OCI-LY1 (cell line): ENCODE results near the gene GRIK2.

Experiments used
- H2AFZ ChIP-seq: fragments of 200-600 bp; sonication (generic), shearing (Covaris generic); 2 replicates; pipeline ENCODE4 v1.6.0; 2014; ENCODE audit warnings: antibody characterized with exemption, mild to moderate bottlenecking, low read length
- H3F3A ChIP-seq: fragments of 200-600 bp; sonication (generic), shearing (Covaris generic); 2 replicates; pipeline ENCODE4 v1.6.0; 2014; ENCODE audit warnings: mild to moderate bottlenecking, antibody characterized with exemption, low read length, moderate library complexity; ENCODE audit not compliant: insufficient read depth
- H3K27ac ChIP-seq: fragments of 200-600 bp; sonication (generic); 2 replicates; pipeline ENCODE4 v1.5.1; 2014; ENCODE audit warnings: low read length, mixed run types, mild to moderate bottlenecking, low read depth; ENCODE audit not compliant: poor library complexity, severe bottlenecking
- H3K27me3 ChIP-seq: fragments of 200-600 bp; sonication (generic); 2 replicates; pipeline ENCODE4 v1.6.0; 2014; ENCODE audit warnings: antibody characterized with exemption, mild to moderate bottlenecking, low read length, moderate library complexity; ENCODE audit not compliant: insufficient read depth
- H3K36me3 ChIP-seq: fragments of 200-600 bp; sonication (generic); 2 replicates; pipeline ENCODE4 v1.6.1; 2014; ENCODE audit warnings: mild to moderate bottlenecking, antibody characterized with exemption, low read length, moderate library complexity, mixed read lengths; ENCODE audit not compliant: insufficient read depth
- H3K4me1 ChIP-seq: fragments of 200-600 bp; sonication (generic); 2 replicates; pipeline ENCODE4 v1.5.1; 2014; ENCODE audit warnings: mild to moderate bottlenecking, low read length, moderate library complexity; ENCODE audit not compliant: insufficient read depth, severe bottlenecking
- H3K4me2 ChIP-seq: fragments of 200-600 bp; sonication (generic), shearing (Covaris generic); 2 replicates; pipeline ENCODE4 v1.6.1; 2014; ENCODE audit warnings: low read length
- H3K4me3 ChIP-seq: fragments of 200-600 bp; sonication (generic); 2 replicates; pipeline ENCODE4 v1.5.1; 2014; ENCODE audit warnings: low read length, low read depth, mild to moderate bottlenecking, mixed read lengths; ENCODE audit not compliant: poor library complexity, severe bottlenecking
- H3K79me2 ChIP-seq: fragments of 200-600 bp; shearing (Covaris generic); 2 replicates; pipeline ENCODE4 v1.6.1; 2016; ENCODE audit warnings: mixed run types, low read length, mixed read lengths; ENCODE audit not compliant: insufficient read depth
- H3K9ac ChIP-seq: fragments of 200-600 bp; sonication (generic), shearing (Covaris generic); 2 replicates; pipeline ENCODE4 v1.6.1; 2014; ENCODE audit warnings: mild to moderate bottlenecking, low read length, mixed read lengths
- H3K9me2 ChIP-seq: fragments of 200-600 bp; sonication (generic), shearing (Covaris generic); 2 replicates; pipeline ENCODE4 v1.6.1; 2014; ENCODE audit warnings: low read depth, mild to moderate bottlenecking, low read length, mixed read lengths
- H3K9me3 ChIP-seq: fragments of 200-600 bp; shearing (Covaris generic); 2 replicates; pipeline ENCODE4 v1.6.1; 2014; ENCODE audit warnings: low read length, mixed read lengths
- H4K20me1 ChIP-seq: fragments of 200-600 bp; sonication (generic), shearing (Covaris generic); 2 replicates; pipeline ENCODE4 v1.6.0; 2016; ENCODE audit warnings: mild to moderate bottlenecking, low read length; ENCODE audit not compliant: insufficient read depth
- EZH2 ChIP-seq: fragments of 200-600 bp; sonication (generic), shearing (Covaris generic); IDR thresholded peaks from 2 replicates; pipeline ENCODE4 v1.8.0; 2017; ENCODE audit warnings: borderline replicate concordance, mixed run types, mild to moderate bottlenecking, antibody characterized with exemption, low read length, moderate library complexity, mixed read lengths
- TF ChIP-seq, protein P1 (sequence below): fragments of 200-600 bp; sonication (generic), shearing (Covaris generic); IDR thresholded peaks from 2 replicates; pipeline ENCODE4 v1.5.1; 2017; ENCODE audit warnings: mild to moderate bottlenecking, antibody characterized with exemption, low read length, moderate library complexity, mixed read lengths

The GRIK2 gene

DNA sequence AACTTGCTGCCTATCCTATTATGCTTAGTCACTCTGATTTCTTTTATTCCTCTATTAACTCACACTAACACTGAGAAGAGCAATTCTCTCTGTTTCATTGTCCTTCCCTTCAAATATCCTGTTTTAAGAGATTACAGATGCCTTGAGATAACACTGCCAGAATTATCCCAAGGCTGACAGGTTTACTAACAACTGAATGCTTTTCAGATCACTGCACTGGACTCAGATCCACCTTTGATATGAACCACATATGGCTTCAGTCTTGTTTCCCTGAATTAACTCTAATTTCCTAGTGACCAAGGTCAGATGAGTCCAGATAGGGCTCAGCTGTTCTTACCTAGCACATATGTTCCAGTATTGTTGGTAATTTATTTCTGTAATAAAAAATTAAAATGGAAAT is 633.1 kb downstream of the GRIK2 start:
- H3K4me3 ChIP-seq: no peak overlapping the region

DNA sequence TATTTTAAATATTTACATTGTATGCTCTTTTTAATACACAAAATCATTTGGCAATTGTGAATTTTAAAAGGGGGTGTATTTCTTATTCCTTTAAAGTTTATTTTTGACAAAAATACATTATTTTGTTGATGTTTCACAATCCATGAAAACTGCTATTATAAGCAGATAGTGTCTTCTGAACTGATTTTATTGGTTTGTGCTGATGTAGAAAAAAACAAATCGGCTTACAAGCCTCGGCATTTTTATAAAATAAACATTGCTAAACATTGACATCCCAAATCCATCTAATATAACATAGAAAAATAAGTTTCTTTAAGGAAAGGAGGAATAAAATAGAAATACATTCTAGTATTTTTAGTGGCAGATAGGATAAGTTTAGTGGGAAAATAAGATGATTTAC is 634.7 kb downstream of the GRIK2 start:
- H3K36me3 ChIP-seq: no peaks in the 10 kb centered on the region
- TF ChIP-seq, protein P1, sequence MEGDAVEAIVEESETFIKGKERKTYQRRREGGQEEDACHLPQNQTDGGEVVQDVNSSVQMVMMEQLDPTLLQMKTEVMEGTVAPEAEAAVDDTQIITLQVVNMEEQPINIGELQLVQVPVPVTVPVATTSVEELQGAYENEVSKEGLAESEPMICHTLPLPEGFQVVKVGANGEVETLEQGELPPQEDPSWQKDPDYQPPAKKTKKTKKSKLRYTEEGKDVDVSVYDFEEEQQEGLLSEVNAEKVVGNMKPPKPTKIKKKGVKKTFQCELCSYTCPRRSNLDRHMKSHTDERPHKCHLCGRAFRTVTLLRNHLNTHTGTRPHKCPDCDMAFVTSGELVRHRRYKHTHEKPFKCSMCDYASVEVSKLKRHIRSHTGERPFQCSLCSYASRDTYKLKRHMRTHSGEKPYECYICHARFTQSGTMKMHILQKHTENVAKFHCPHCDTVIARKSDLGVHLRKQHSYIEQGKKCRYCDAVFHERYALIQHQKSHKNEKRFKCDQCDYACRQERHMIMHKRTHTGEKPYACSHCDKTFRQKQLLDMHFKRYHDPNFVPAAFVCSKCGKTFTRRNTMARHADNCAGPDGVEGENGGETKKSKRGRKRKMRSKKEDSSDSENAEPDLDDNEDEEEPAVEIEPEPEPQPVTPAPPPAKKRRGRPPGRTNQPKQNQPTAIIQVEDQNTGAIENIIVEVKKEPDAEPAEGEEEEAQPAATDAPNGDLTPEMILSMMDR: no peak
- no peak for TF ChIP-seq EZH2
- H3F3A ChIP-seq: no peaks in the 10 kb centered on the region
- H3K79me2 ChIP-seq: no peaks in the 10 kb centered on the region
- no peak overlapping the region for H3K9ac ChIP-seq
- H3K9me2 ChIP-seq: no peaks in the 10 kb centered on the region
- H3K4me1 ChIP-seq: no peaks in the 10 kb centered on the region
- H4K20me1 ChIP-seq: no peaks in the 10 kb centered on the region
- no peaks in the 10 kb centered on the region for H3K27me3 ChIP-seq
- no peak overlapping the region for H3K4me3 ChIP-seq
- no peak overlapping the region for H2AFZ ChIP-seq
- no peaks in the 10 kb centered on the region for H3K9me3 ChIP-seq
- no peak overlapping the region for H3K27ac ChIP-seq
- no peak overlapping the region for H3K4me2 ChIP-seq

More for the DNA sequence above, 633.1 kb downstream of the GRIK2 start:
- Histone ChIP-seq H3K4me2 (no peak overlapping the region), H3K9me2 (no peaks in the 10 kb centered on the region), H3F3A (no peaks in the 10 kb centered on the region), H3K4me1 (no peaks in the 10 kb centered on the region), H3K9ac (no peak overlapping the region), H3K27ac (no peak overlapping the region), H3K36me3 (no peaks in the 10 kb centered on the region), H3K27me3 (no peaks in the 10 kb centered on the region), H4K20me1 (no peaks in the 10 kb centered on the region), H3K79me2 (no peaks in the 10 kb centered on the region), H2AFZ (no peak overlapping the region), H3K9me3 (no peaks in the 10 kb centered on the region)
- TF ChIP-seq, protein P1: no peak
- TF ChIP-seq EZH2: no peak

DNA sequence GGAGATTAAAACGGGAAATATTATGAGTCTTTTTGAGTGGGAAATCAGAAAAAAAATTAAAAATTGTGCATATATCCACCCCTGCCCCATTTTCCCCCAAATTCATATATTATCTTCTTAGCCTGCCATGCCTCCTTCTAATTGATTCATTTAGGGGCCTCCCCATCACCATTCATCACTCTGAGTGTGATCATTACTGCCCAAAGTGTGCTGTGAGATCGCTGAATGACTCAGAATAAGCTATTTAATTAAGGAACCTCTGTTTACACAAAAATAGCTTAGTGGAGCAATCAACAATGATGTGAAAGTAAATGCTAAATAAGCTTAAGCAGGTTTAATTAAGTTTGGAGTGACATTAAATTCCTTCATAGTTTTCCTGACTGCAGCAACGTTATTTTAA is 645.5 kb downstream of the GRIK2 start:
- H3K79me2 ChIP-seq: no peaks in the 10 kb centered on the region
- no peak overlapping the region for H3K4me2 ChIP-seq
- no peaks in the 10 kb centered on the region for H3K36me3 ChIP-seq
- no peak overlapping the region for H3K9ac ChIP-seq
- H3K9me2 ChIP-seq: no peaks in the 10 kb centered on the region
- no peaks in the 10 kb centered on the region for H4K20me1 ChIP-seq
- H3K4me1 ChIP-seq: no peaks in the 10 kb centered on the region
- H3K27ac ChIP-seq: no peak overlapping the region
- no peak overlapping the region for H2AFZ ChIP-seq
- no peak overlapping the region for H3K4me3 ChIP-seq
- no peaks in the 10 kb centered on the region for H3K9me3 ChIP-seq
- no peak for TF ChIP-seq EZH2
- TF ChIP-seq, protein P1: no peak
- H3K27me3 ChIP-seq: no peaks in the 10 kb centered on the region
- no peaks in the 10 kb centered on the region for H3F3A ChIP-seq
